ENCODE measurements around the gene MEIOSIN. TPM values are rescaled to one million over a fixed set of nuclear protein-coding genes. Genes with fewer than 3 reads are reported as not detected.

The MEIOSIN gene
- total RNA-seq, 4 donors from 2014 or later: not detected

GRCh38 chr19:45762870-45763631 is 29.8 kb downstream of the MEIOSIN start:
- no peak for DNase-seq (ENCODE audit: low spot score)
- no peak for TF ChIP-seq CTCF (IDR thresholded peaks at IDR 0.05)
- no peak for ATAC-seq (ENCODE audit: low FRiP score)

DNA sequence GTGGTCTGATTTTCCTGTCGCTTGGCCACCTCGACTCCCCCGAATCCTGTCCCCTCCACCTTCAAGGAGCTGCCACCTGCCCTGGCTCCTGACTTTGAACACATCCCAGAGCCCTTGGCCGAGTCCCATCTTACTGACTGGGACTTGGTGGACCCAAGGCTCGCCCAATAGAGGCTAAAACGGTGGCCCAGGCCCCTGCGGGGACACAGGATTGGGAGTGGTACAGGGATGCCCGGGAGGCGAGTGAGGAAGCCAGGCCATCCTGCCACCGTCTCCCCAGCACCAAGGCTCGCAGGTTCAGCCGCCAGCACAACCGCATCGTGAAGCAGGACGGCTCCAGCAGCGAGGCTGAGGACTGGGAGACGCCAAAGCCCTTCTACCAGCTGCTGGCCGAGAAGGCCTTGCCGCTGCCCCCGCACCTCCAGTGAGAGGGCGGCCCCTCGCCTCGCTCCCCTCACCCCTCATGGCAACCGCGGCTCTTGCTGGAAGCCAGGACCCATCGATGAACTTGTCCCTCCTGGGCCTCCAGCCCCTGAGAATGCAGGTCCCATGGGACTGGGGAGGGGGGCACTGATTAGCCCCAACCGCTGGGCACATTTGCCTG is 30.6 kb downstream of the MEIOSIN start:
- no peak for TF ChIP-seq CTCF (IDR thresholded peaks at IDR 0.05)
- ATAC-seq (ENCODE audit: low FRiP score) (no peak), DNase-seq (ENCODE audit: low spot score) (no peak)

DNA sequence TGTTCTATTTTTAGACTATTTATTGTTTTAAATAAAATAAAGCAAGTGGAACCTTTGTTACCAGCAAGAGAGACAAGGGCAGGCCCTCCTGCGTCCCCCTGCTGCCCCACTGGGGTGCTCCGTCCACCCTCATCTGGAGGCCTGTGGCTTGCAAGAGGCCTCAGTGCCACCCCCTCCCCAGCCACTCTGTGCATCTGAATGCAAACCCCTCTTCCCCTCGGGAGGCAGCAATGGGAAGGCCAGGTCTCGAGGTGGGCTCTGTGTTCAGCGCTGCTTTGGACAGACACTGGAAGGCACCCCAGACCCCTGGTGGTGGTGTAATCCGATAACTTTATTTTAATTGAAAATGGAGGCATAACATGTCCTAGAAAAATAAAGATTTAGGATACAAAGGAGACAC is 31.2 kb downstream of the MEIOSIN start:
- ATAC-seq (ENCODE audit: low FRiP score): no peak
- no peak for DNase-seq (ENCODE audit: low spot score)
- TF ChIP-seq CTCF (IDR thresholded peaks at IDR 0.05): no peak

GRCh38 chr19:45764945-45765701 is 31.9 kb downstream of the MEIOSIN start:
- no peak for TF ChIP-seq CTCF (IDR thresholded peaks at IDR 0.05)
- ATAC-seq (ENCODE audit: low FRiP score) (no peak), DNase-seq (ENCODE audit: low spot score) (no peak)

DNA sequence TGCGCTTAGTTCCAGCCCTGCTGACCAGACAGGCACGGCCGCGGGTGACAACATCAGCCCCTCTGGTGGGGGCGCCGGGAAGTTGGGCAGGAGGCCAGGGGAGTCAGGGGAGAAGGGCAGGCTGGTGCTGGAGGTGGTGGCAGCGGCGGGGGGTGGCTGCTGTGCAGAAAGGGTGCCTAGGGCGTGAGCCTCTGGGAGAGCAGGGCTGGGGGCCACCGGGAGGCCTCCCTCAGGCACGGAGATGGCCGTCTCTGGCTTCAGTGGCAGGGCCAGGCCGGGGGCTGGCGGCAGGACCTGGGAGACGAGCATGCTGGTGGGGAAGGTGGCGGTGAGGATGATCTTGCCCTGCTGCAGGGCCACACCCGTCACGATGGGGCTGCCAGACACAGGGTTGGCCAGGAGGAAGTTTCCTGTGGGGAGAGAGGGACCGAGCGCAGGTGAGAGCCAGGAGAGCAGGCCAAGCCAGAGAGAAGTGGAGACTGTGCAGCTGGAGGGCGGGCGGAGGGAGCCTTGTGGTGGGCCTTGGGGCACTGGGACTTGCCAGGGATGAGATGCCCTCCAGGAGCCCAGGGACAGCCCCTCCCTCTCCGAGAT is 32.6 kb downstream of the MEIOSIN start:
- no peak for TF ChIP-seq CTCF (IDR thresholded peaks at IDR 0.05)
- DNase-seq (ENCODE audit: low spot score) (no peak), ATAC-seq (ENCODE audit: low FRiP score) (no peak)

- TF ChIP-seq CTCF (IDR thresholded peaks at IDR 0.05): no peak
- ATAC-seq (ENCODE audit: low FRiP score) (no peak), DNase-seq (ENCODE audit: low spot score) (no peak)
Observed at GRCh38 chr19:45766296-45766868, 33.1 kb downstream of the MEIOSIN start.

Data from omental fat pad (tissue), 4 donors.